22Rv1 (cell line): ENCODE measurements around the gene SLC22A1.

Source experiments
- ZFX ChIP-seq: fragments of 450-650 bp; IDR thresholded peaks from 2 replicates; pipeline ENCODE4 v1.6.1; 2017; ENCODE audit warnings: antibody characterized with exemption, borderline replicate concordance
- TF ChIP-seq, protein P1 (sequence below): fragments of 450-650 bp; IDR thresholded peaks from 2 replicates; pipeline ENCODE4 v1.5.1; 2017; ENCODE audit warnings: mild to moderate bottlenecking

DNA sequence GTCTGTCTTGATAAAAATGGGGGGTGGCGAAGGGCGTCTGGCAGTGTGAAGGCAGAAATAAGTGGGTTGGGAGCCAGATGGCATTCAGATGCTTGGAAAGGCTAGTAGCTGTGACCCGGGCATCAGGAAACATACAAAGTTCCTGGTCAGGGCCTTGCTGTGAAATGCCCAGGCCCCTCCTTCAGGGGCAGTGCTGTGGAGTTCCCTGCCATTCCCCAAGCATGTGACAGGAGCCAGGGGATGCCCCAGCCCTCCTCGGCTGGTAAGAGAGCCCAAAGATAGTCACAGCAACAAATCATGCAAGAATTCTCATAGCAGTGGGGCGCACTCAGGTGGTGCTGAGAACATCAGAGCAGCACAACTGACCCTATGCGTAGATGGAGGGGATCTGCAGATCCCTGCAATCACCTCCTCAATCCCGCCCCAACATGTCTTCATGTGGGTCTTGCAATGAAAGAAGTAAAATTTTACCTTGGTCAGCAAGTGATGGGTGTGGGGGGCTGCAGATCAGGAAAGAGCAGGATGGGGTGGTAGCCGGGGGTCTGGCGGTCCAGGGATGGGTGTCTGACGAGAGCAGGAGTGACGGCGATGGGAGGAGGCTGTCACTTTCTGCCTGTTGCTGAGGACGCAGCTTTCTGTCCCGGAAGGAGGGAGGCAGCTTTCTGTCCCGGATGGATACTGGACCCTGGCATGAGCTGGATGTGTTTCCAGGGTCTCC lies 39.5 kb downstream of the SLC22A1 start:
- TF ChIP-seq, protein P1, sequence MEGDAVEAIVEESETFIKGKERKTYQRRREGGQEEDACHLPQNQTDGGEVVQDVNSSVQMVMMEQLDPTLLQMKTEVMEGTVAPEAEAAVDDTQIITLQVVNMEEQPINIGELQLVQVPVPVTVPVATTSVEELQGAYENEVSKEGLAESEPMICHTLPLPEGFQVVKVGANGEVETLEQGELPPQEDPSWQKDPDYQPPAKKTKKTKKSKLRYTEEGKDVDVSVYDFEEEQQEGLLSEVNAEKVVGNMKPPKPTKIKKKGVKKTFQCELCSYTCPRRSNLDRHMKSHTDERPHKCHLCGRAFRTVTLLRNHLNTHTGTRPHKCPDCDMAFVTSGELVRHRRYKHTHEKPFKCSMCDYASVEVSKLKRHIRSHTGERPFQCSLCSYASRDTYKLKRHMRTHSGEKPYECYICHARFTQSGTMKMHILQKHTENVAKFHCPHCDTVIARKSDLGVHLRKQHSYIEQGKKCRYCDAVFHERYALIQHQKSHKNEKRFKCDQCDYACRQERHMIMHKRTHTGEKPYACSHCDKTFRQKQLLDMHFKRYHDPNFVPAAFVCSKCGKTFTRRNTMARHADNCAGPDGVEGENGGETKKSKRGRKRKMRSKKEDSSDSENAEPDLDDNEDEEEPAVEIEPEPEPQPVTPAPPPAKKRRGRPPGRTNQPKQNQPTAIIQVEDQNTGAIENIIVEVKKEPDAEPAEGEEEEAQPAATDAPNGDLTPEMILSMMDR: no peak
- TF ChIP-seq ZFX: no peak
